COLO668 (cell line): ENCODE results near the gene ABR.
"Not testable (repeated sequence)": the region's sequence is repeated elsewhere in the genome, so short reads cannot be mapped to it uniquely, and the experiment has no call there.

Experiments used
- DNase-seq: peaks from one replicate; lab custom pipeline; 2025; ENCODE audit not compliant: unreplicated experiment; lab: John Stamatoyannopoulos, UW

The ABR gene

DNA sequence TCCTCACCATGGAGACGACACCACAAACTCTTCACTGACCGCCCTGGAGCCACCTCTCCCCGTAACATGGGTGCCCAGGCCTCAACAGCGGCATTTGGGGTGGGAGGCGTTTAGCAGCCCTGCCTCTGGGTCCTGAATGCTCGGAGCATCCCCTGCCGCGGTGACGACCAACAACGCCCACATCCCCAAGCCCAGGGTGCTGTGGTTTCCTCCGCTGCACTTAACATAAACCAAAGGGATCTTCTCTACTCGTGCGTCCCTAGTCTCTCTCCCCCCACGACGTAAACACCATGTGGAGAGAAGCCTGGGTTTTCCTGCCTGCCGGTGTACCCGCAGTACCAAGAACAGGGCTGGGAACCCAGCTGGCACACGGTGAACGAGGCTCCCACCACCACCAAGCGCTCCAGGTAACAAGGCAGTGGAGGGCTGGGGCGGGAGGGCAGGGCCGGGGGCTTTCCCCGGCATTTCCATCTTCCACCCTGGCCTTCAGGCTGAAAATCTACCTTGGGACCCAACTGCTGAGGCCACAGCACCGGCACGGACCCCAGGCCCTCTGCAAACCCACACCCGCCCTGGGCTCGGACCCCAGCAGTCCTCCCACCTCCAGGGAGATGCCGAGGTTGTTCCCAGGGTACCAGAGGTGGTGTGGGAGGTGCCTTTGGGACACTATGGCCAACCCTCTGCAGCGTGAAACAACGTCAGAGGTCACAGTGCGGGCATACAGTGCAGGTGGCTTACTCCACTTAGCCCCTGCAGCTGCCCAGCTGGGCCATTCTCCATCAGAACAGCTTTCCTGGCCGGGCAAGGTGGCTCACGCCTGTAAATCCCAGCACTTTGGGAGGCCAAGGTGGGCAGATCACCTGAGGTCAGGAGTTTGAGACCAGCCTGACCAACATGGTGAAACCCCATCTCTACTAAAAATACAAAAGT is 128.5 kb downstream of the ABR start:
- DNase-seq = no peak

DNA sequence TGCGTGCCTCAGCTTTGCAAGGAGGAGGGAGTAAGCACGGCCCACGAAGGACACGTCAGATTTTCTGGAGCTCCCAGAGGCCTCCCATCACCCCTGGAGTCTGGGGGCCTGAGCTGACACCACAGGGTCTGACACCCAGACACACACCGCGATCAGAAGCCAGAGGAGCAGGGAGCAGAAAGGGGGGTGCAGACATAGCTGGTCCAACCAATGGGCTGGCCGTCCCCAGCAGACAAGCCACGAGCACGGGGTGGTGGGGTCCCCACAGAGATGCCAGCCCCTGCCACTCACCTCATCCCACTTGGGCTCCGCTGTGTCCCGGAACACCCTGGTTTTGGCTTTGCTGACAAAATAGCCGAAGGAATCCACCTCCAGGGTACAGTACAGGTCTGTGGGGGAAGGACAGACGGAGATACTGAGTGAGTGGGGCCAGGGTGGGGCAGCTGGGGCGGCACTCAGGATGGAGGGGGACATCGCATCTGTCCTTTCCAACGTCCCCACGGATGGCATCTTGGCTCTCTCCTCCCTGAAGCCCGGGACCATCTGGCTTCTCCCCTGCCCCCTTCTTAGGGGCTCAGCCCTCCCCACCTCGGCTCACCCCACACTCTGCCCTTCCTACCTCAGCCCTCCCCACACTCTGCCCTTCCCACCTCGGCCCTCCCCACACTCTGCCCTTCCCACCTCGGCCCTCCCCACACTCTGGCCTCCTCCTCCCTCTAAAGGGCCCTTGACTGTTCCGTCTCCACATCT is 129.4 kb downstream of the ABR start:
- DNase-seq = no peak

GRCh38 chr17:1049446-1050225 is 130.1 kb downstream of the ABR start:
- no peak for DNase-seq

GRCh38 chr17:1048516-1049115 is 131.2 kb downstream of the ABR start:
- not testable (repeated sequence) for DNase-seq

DNA sequence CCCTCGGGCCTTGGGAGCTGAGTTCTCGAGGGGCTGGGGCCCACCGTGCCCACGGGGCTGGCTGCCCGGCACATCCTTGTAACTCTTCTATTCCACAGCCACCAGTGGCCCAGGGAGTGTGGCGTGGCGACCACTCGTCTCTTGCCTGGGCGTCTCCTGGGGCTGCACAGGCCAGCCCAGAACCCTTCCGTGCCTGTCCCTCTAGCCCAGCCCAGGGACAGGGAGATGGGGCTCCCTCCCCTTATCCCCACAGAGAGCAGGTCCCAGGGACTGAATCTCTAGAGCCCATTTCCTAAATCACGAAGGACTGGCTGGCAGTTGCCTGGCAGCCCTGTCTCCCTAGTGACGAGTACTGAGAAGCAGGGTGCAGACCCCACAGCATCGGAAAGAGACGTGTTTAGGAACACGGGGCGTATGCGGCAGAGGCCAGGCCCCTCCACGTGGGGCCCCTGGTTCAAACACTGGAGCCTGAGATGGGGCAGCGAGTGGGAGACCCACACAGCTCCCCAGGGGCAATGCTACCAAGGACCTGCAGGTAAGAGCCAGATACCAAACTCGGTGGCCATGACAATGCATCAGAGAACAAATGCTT is 131.8 kb downstream of the ABR start:
- no peak for DNase-seq

GRCh38 chr17:1047177-1047878 is 132.5 kb downstream of the ABR start:
- DNase-seq = no peak

- no peak for DNase-seq
Measured at GRCh38 chr17:1045456-1045855, 134.3 kb downstream of the ABR start.

GRCh38 chr17:1044387-1045009 is 135.3 kb downstream of the ABR start:
- not testable (repeated sequence) for DNase-seq

GRCh38 chr17:1043601-1044251 is 136.1 kb downstream of the ABR start:
- DNase-seq = no peak

- no peak for DNase-seq
Measured at GRCh38 chr17:1042486-1042885, 137.3 kb downstream of the ABR start.

DNA sequence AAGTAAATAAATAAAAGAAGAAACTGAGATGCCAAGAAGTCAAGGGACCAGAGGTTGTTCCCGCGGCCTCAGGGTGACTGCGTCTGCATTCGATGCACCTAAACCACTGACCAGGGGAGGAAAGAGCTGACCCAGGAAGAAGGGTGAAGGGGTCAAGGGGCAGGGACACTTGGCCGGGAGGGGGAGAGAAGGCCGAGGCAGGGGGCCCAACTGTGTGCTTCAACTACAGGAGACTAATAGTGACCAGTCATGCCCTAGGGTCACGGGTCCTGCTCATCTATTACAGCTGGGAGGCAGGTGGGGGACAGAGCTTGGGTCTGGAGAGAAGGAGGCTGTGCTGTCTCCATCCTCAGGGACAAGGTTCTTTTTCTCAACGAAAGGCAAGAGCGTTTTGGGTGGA is 138.0 kb downstream of the ABR start:
- no peak for DNase-seq

- DNase-seq = no peak
Measured at GRCh38 chr17:1040216-1040600, 139.6 kb downstream of the ABR start.

- peak; percentile 66 for DNase-seq
Measured at GRCh38 chr17:1039511-1040215, 140.1 kb downstream of the ABR start.

GRCh38 chr17:1039123-1039507 is 140.7 kb downstream of the ABR start:
- DNase-seq = peak; percentile 25

DNA sequence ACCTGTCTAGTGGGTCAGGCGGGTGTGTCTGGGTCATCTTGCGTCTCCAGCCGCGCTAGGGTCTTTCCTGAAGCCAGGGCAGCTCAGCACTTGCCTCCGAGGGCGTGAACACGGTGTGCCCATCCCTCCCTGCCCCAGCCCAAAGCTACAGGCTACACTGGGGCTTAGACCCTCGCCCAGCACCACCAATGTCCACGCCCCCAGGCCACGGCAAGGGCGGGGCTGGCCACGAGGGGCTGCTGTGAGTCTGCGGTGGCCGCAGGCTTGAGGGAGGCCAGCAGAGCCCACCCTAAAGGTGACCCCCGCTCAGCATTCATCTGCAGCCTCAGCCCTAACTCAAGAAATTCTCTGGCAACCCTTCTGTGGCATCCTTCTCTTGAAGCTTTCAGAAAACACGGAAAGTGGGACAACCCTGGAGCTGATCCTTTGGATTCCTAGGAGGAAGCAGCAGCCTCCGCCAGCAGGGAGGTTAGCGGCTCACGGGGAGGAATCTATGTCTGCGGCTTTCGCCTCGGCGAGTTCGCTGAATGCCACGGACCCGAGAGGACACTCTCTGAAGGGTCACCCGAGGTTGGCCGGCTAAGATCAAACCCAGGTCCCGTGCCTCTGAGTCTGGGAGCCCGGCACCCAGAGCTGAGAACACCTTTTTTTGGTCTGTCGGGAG is 141.2 kb downstream of the ABR start:
- no peak for DNase-seq

DNA sequence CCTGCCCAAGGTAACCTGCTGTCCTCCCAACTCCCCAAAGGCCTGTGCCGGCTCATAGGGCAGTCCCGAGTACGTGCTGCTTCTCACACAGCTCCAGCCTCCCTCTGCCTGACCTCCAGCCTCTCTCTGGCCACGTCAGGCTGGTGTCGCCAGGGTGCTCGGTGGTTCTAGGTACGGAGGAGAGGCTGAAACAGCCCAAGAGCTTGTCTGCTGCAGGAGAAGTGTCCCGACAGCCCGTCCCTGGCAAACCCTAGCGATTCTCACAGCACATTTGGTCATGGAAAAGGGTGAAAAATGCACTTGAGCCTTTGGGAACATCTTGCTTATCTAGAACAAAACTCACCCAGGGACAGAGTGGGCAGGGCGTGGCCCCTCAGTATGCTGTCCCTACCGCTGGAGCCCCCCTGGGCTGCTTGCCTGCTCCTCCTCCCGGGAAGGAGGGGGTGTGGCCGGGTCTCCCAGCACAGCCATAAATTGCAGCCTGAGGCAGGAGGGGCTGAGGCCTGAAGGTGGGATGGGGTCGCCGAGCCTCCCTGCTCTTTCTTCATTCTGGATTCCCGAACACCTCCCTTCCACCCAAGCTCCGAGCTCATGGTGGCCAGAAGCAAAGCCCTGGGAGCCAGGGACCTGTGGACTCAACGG is 142.4 kb downstream of the ABR start:
- no peak for DNase-seq

DNA sequence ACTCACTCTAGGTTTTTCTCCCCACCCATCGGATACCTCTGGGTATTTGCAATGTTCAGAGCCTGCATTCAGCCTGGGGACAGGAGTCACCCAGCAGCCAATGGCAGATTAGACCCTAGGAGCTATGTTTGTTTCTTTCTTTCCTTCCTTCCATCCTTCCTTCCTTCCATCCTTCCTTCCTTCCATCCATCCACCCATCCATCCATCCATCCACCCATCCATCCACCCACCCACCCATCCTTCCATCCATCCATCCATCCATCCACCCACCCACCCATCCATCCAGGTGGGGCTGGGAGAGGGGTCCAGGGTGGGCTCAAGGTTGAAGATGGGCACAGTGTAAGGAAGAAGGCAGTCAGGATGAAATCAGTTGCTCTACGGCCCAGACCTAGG is 142.9 kb downstream of the ABR start:
- DNase-seq = no peak
